NCI-H146 (cell line): Measurements from ENCODE around the gene CCDC141.

Experiments
- DNase-seq: peaks from one replicate; lab custom pipeline; 2025; lab: John Stamatoyannopoulos, UW

The CCDC141 gene

GRCh38 chr2:178870703-178871102 is 179.2 kb downstream of the CCDC141 start:
- no peak for DNase-seq

GRCh38 chr2:178865999-178866398 is 183.9 kb downstream of the CCDC141 start:
- no peak for DNase-seq

- no peak for DNase-seq
Observed at GRCh38 chr2:178865146-178865936, 184.6 kb downstream of the CCDC141 start.

GRCh38 chr2:178863856-178864620 is 185.9 kb downstream of the CCDC141 start:
- no peak for DNase-seq

- DNase-seq, result no peak
Observed at GRCh38 chr2:178863130-178863855, 186.6 kb downstream of the CCDC141 start.

- DNase-seq, result no peak
Observed at GRCh38 chr2:178860551-178860950, 189.4 kb downstream of the CCDC141 start.

- no peak for DNase-seq
Observed at GRCh38 chr2:178859730-178860129, 190.2 kb downstream of the CCDC141 start.

GRCh38 chr2:178858896-178859625 is 190.9 kb downstream of the CCDC141 start:
- no peak for DNase-seq

GRCh38 chr2:178855151-178855550 is 194.8 kb downstream of the CCDC141 start:
- DNase-seq, result no peak

GRCh38 chr2:178848335-178848734 is 201.6 kb downstream of the CCDC141 start:
- DNase-seq, result no peak

GRCh38 chr2:178846458-178846802 is 203.5 kb downstream of the CCDC141 start:
- no peak for DNase-seq

- peak; percentile 13 for DNase-seq
Observed at GRCh38 chr2:178845566-178846457, 204.1 kb downstream of the CCDC141 start.

- no peak for DNase-seq
Observed at GRCh38 chr2:178844701-178845100, 205.2 kb downstream of the CCDC141 start.

- DNase-seq, result no peak
Observed at GRCh38 chr2:178844269-178844668, 205.7 kb downstream of the CCDC141 start.

- DNase-seq, result no peak
Observed at GRCh38 chr2:178843697-178844096, 206.2 kb downstream of the CCDC141 start.

- no peak for DNase-seq
Observed at GRCh38 chr2:178836807-178837206, 213.1 kb downstream of the CCDC141 start.

- no peak for DNase-seq
Observed at GRCh38 chr2:178834086-178834485, 215.9 kb downstream of the CCDC141 start.

- DNase-seq, result no peak
Observed at GRCh38 chr2:178833382-178833781, 216.6 kb downstream of the CCDC141 start.

- peak; percentile 76 for DNase-seq
Observed at GRCh38 chr2:178830451-178830850, 219.5 kb downstream of the CCDC141 start.

- DNase-seq, result no peak
Observed at GRCh38 chr2:178829981-178830380, 220.0 kb downstream of the CCDC141 start.
